Measurements from ENCODE around the gene JKAMP.

The JKAMP gene

GRCh38 chr14:59541731-59542130 is 57.4 kb downstream of the JKAMP start:
- no peak for DNase-seq (ENCODE audit: low spot score)

DNA sequence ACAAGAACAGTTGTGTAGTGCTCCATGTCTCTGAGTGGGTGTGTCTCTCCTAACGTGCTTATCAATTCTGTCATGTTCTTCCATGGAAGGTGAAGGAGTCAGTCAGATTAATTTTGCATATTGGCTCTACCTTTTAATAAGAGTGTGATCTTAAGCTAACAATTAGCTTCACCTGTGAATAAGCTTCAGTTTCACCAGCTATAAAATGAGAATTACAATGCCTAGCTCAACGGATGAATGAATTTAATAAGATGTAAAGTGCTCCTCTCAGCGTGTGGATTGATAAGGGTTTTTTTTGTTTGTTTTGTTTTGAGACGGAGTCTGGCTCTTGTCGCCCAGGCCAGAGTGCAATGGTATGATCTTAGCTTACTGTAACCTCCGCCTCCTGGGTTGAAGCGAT is 59.6 kb downstream of the JKAMP start:
- no peak for DNase-seq (ENCODE audit: low spot score)

- no peak for DNase-seq (ENCODE audit: low spot score)
These were observed 63.0 kb downstream of the JKAMP start for GRCh38 chr14:59547310-59547709.

Data from globus pallidus (tissue), 1 donor.